Activated CD8-positive, alpha-beta T cell treated with anti-CD3 and anti-CD28 coated beads for 36 hours (primary cell): Measurements from ENCODE around the gene ARL2BP. TPM values are rescaled to one million over a fixed set of nuclear protein-coding genes. Genes with fewer than 3 reads are reported as not detected.
"Not testable (repeated sequence)": the region's sequence is repeated elsewhere in the genome, so short reads cannot be mapped to it uniquely, and the experiment has no call there.

Experiments used
- ATAC-seq: fragments of 200-7000 bp; cut with Tn5 transposase; one replicate; pipeline ENCODE4 v1.10.0; 2021; ENCODE audit warnings: mild to moderate bottlenecking, moderate library complexity
- CTCF ChIA-PET: fragments of 350-600 bp; sonication (Branson Sonifier 250); formaldehyde crosslinking; loops from one replicate; lab custom pipeline; 2021; ENCODE audit warnings: antibody characterized with exemption; lab: Charles Lee
- POLR2A ChIA-PET: fragments of 350-600 bp; sonication (Branson Sonifier 250); formaldehyde crosslinking; loops from one replicate; lab custom pipeline; 2021; ENCODE audit warnings: antibody characterized with exemption; lab: Charles Lee
- DNase-seq: peaks from one replicate; pipeline ENCODE4 v3.0.0-alpha.2; 2020
- H3K27ac Mint-ChIP-seq: one replicate; pipeline ENCODE4 v1.8.0; 2021; ENCODE audit warnings: mild to moderate bottlenecking, mixed read lengths
- H3K27me3 Mint-ChIP-seq: one replicate; pipeline ENCODE4 v1.8.0; 2021; ENCODE audit warnings: mixed read lengths
- H3K36me3 Mint-ChIP-seq: one replicate; pipeline ENCODE4 v1.8.0; 2021; ENCODE audit warnings: low read depth, mixed read lengths
- H3K4me1 Mint-ChIP-seq: one replicate; pipeline ENCODE4 v1.8.0; 2021; ENCODE audit warnings: low read depth, mixed read lengths
- H3K4me3 Mint-ChIP-seq: one replicate; pipeline ENCODE4 v1.8.0; 2021; ENCODE audit warnings: mild to moderate bottlenecking, moderate library complexity, mixed read lengths
- H3K9me3 Mint-ChIP-seq: one replicate; pipeline ENCODE4 v1.8.0; 2021; ENCODE audit warnings: mixed read lengths
- CTCF ChIP-seq: fragments of 200-600 bp; IDR thresholded peaks from one replicate; pipeline ENCODE4 v1.8.0; 2022; ENCODE audit warnings: antibody characterized with exemption, mild to moderate bottlenecking
- intact Hi-C: fragments of 100-400 bp; cut with micrococcal nuclease; formaldehyde crosslinking; loops from one replicate; pipeline ENCODE4 v1.10.0; 2022
- total RNA-seq, 2 experiments: library from RNA; stranded (reverse); gene quantifications; one replicate each; pipeline ENCODE4 v1.2.3, GENCODE V29; 2021

ARL2BP gene
- total RNA-seq, 2 experiments from 2014 or later: 9.4 to 11.0 TPM

- no peak for DNase-seq
- H3K27me3 Mint-ChIP-seq: no peaks in the 10 kb centered on the region
- ATAC-seq: no peak
- H3K36me3 Mint-ChIP-seq: no peaks in the 10 kb centered on the region
- intact Hi-C loops: no loop called here
- H3K27ac Mint-ChIP-seq: no peak overlapping the region
- H3K4me3 Mint-ChIP-seq: no peak overlapping the region
- ChIA-PET POLR2A (no interaction called here), CTCF (no interaction called here)
- peaks cover 17% of the 10 kb centered on the region for H3K4me1 Mint-ChIP-seq
- no peaks in the 10 kb centered on the region for H3K9me3 Mint-ChIP-seq
- no peak for TF ChIP-seq CTCF
Measured at GRCh38 chr16:57273359-57273758, 28.3 kb downstream of the ARL2BP start.

- no peaks in the 10 kb centered on the region for H3K36me3 Mint-ChIP-seq
- no peak for DNase-seq
- ATAC-seq: no peak
- no peaks in the 10 kb centered on the region for H3K9me3 Mint-ChIP-seq
- no peaks in the 10 kb centered on the region for H3K27me3 Mint-ChIP-seq
- intact Hi-C loops: no loop called here
- no peak overlapping the region for H3K4me3 Mint-ChIP-seq
- H3K4me1 Mint-ChIP-seq: peaks cover 21% of the 10 kb centered on the region
- H3K27ac Mint-ChIP-seq: no peak overlapping the region
- POLR2A ChIA-PET: no interaction called here
- CTCF ChIA-PET: no interaction called here
- no peak for TF ChIP-seq CTCF
Measured at GRCh38 chr16:57273826-57274225, 28.8 kb downstream of the ARL2BP start.

GRCh38 chr16:57275946-57276345, 30.9 kb downstream of the ARL2BP start:
- not testable (repeated sequence) for ATAC-seq

GRCh38 chr16:57276596-57276995, 31.5 kb downstream of the ARL2BP start:
- H3K4me1 Mint-ChIP-seq: peaks cover 20% of the 10 kb centered on the region
- intact Hi-C loops: no loop called here
- no peak overlapping the region for H3K4me3 Mint-ChIP-seq
- H3K27ac Mint-ChIP-seq: no peak overlapping the region
- TF ChIP-seq CTCF: no peak
- H3K9me3 Mint-ChIP-seq: no peaks in the 10 kb centered on the region
- DNase-seq (no peak), ATAC-seq (no peak)
- CTCF ChIA-PET: interaction anchor here (0.9 kb wide), 1 partner anchor 142 kb away, joined by 5 read pairs; no protein-coding TSS in a partner anchor
- POLR2A ChIA-PET: interaction anchor here (1.2 kb wide), 1 partner anchor 11 kb away, joined by 3 read pairs; no protein-coding TSS in a partner anchor
- no peaks in the 10 kb centered on the region for H3K36me3 Mint-ChIP-seq
- H3K27me3 Mint-ChIP-seq: no peaks in the 10 kb centered on the region

More at GRCh38 chr16:57275946-57276345, 30.9 kb downstream of the ARL2BP start:
- DNase-seq, H3K27ac Mint-ChIP-seq, H3K4me3 Mint-ChIP-seq, H3K36me3 Mint-ChIP-seq, H3K9me3 Mint-ChIP-seq, H3K27me3 Mint-ChIP-seq, POLR2A ChIA-PET, intact Hi-C loops: not testable (repeated sequence)
- H3K4me1 Mint-ChIP-seq: peaks cover 20% of the 10 kb centered on the region
- CTCF ChIA-PET: interaction anchor here (1.7 kb wide), 1 partner anchor 24 kb away, joined by 5 read pairs; no protein-coding TSS in a partner anchor

GRCh38 chr16:57277586-57277985, 32.5 kb downstream of the ARL2BP start:
- H3K36me3 Mint-ChIP-seq: no peaks in the 10 kb centered on the region
- DNase-seq: peak; percentile 83
- peak; percentile 95 for ATAC-seq
- no peaks in the 10 kb centered on the region for H3K9me3 Mint-ChIP-seq
- ChIA-PET POLR2A (interaction anchor here (0.7 to 1.2 kb wide), 2 partner anchors 12 to 21 kb away, joined by 3 read pairs; no protein-coding TSS in a partner anchor), CTCF (interaction anchor here (0.9 to 1.1 kb wide), 2 partner anchors 22 to 141 kb away, joined by 3 to 5 read pairs; no protein-coding TSS in a partner anchor)
- H3K27me3 Mint-ChIP-seq: peaks cover 1% of the 10 kb centered on the region
- intact Hi-C loops: no loop called here
- no peak overlapping the region for H3K4me3 Mint-ChIP-seq
- no peak for TF ChIP-seq CTCF
- H3K4me1 Mint-ChIP-seq: peaks cover 20% of the 10 kb centered on the region
- no peak overlapping the region for H3K27ac Mint-ChIP-seq
